Lower leg skin (tissue), 4 donors: ENCODE results near the gene PAX5. TPM values are rescaled to one million over a fixed set of nuclear protein-coding genes. Genes with fewer than 3 reads are reported as not detected.

Experiments used
- DNase-seq, 2 donors: peaks; one replicate each; pipeline ENCODE4 v3.0.0-alpha.2; 2019; ENCODE audit warnings: low spot score in 2 of 2
- H3K4me3 ChIP-seq: fragments of 200-600 bp; sonication (generic); 2 replicates; pipeline ENCODE4 v1.5.1; 2017; ENCODE audit warnings: mild to moderate bottlenecking, low read depth; ENCODE audit not compliant: poor library complexity, severe bottlenecking
- CTCF ChIP-seq, 3 donors: fragments of 450-650 bp; IDR thresholded peaks; one replicate each; pipeline ENCODE4 v1.5.1; 2016; ENCODE audit warnings: antibody characterized with exemption in 3 of 3, mild to moderate bottlenecking in 3 of 3, moderate library complexity in 2 of 3
- POLR2A ChIP-seq, 2 donors: fragments of 450-650 bp; IDR thresholded peaks; one replicate each; pipeline ENCODE4 v1.6.1; 2016 to 2017; ENCODE audit warnings: antibody characterized with exemption in 2 of 2, mild to moderate bottlenecking in 1 of 2, moderate library complexity in 1 of 2
- WGBS, 2 donors: methylation state at CpG; one replicate each; pipeline ENCODE4 v1.1.5; 2018; 5-methylcytosine and 5-hydroxymethylcytosine counted together
- intact Hi-C: fragments of 100-400 bp; cut with DNase I; formaldehyde crosslinking; loops from one replicate; pipeline ENCODE4 v1.15.0; 2023; ENCODE audit warnings: low total_unique reads
- total RNA-seq, 4 donors: library from RNA; depleted of rRNA; stranded (reverse); fragments of >200 nt; gene quantifications; one replicate each; pipeline ENCODE4 v1.1.0, GENCODE V29; 2016

PAX5 gene
- total RNA-seq, 4 donors from 2014 or later = 0.02 to 0.08 (median 0.03) TPM; not detected in 1

GRCh38 chr9:37034938-37035647 lies 1.0 kb upstream of the PAX5 start:
- 7 to 8% methylated on average over 26 to 27 of the region's 27 CpGs for WGBS, 2 donors
- TF ChIP-seq CTCF (IDR thresholded peaks at IDR 0.05) (no peak), POLR2A (IDR thresholded peaks at IDR 0.05) (no peak)
- DNase-seq = peak in 1 of 2 donors; percentile 66
- no peak overlapping the region for H3K4me3 ChIP-seq
- intact Hi-C loops = no loop called here

DNA sequence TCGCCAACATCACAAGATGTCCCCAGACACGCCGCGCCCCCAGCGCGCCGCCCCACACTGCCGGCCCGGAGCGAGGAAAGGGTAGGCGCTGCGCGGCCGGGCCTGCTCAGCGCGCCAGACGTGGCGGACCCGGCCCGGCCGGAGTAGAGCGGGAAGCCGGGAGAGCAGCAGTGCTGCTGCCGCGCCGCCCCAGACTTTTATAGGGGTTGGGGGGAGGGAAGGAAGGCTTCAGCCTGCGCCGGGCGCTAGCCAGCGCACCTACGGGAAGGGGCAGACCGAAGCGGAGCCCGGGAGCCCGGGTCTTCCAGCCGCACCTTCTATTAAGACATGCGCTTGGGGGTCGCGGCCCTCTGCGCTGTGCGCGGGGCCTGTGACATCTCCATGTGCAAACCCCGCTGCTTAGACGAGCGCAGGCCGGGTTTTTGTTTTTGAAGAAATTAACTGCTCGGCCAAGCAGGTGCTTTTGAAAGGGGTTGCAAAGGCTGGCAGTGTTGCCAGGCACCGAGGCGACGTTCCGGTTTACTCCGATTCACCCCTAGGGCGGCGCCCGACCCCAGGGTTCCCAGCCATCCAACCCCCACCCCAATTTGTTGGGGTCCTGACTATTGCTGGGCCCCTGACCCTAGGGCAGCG lies 353 bp upstream of the PAX5 start:
- intact Hi-C loops = no loop called here
- TF ChIP-seq POLR2A (IDR thresholded peaks at IDR 0.05) (no peak), CTCF (IDR thresholded peaks at IDR 0.05) (no peak)
- peak in 1 of 2 donors; percentile 82 for DNase-seq
- no peak overlapping the region for H3K4me3 ChIP-seq
- WGBS, 2 donors = 2 to 5% methylated on average over 30 to 54 of the region's 56 CpGs

GRCh38 chr9:37033141-37033540 lies 927 bp downstream of the PAX5 start:
- intact Hi-C loops = no loop called here
- H3K4me3 ChIP-seq = no peak overlapping the region
- WGBS, 2 donors = 54 to 56% methylated on average over 6 of the region's 6 CpGs
- no peak for TF ChIP-seq POLR2A (IDR thresholded peaks at IDR 0.05)
- no peak for TF ChIP-seq CTCF (IDR thresholded peaks at IDR 0.05)
- no peak for DNase-seq

- no peak overlapping the region for H3K4me3 ChIP-seq
- intact Hi-C loops = no loop called here
- no peak for TF ChIP-seq CTCF (IDR thresholded peaks at IDR 0.05)
- no peak for TF ChIP-seq POLR2A (IDR thresholded peaks at IDR 0.05)
- 64 to 67% methylated on average over 3 of the region's 3 CpGs for WGBS, 2 donors
- peak in 1 of 2 donors; percentile 48 for DNase-seq
These were observed 1.4 kb downstream of the PAX5 start for GRCh38 chr9:37032713-37033112.

- TF ChIP-seq CTCF (IDR thresholded peaks at IDR 0.05) = no peak
- TF ChIP-seq POLR2A (IDR thresholded peaks at IDR 0.05) = no peak
- intact Hi-C loops = no loop called here
- WGBS, 2 donors = 25 to 30% methylated on average over 6 of the region's 6 CpGs
- no peak overlapping the region for H3K4me3 ChIP-seq
- peak in 1 of 2 donors; percentile 17 for DNase-seq
These were observed 2.2 kb downstream of the PAX5 start for GRCh38 chr9:37031902-37032301.
